ENCODE results near the gene POMGNT1. TPM values are rescaled to one million over a fixed set of nuclear protein-coding genes. Genes with fewer than 3 reads are reported as not detected.
"Not testable (repeated sequence)": the region's sequence is repeated elsewhere in the genome, so short reads cannot be mapped to it uniquely, and the experiment has no call there.

POMGNT1 gene
- polyA plus RNA-seq, 2 of the 4 experiments (the other 2 are of a cell fraction), result 33.1 to 33.5 TPM

GRCh38 chr1:46223472-46223943 is 25.3 kb upstream of the POMGNT1 start (continued):
- TF ChIP-seq REST (IDR thresholded peaks at IDR 0.05) (no peak), PHF8 (IDR thresholded peaks at IDR 0.05; ENCODE audit: borderline replicate concordance, low read depth) (no peak), ELK1 (IDR thresholded peaks at IDR 0.05; ENCODE audit: low read depth, low read length) (no peak), RAD21 (conservative IDR thresholded peaks at IDR 0.05 in 1 of 2, IDR thresholded peaks at IDR 0.05 in 1 of 2) (peak; percentile 73 to 78), HDAC2 (IDR thresholded peaks at IDR 0.05) (no peak), ZSCAN20 (CRISPR knock-in tag; IDR thresholded peaks at IDR 0.05) (no peak), USF2 (IDR thresholded peaks at IDR 0.05) (no peak), RFX5 (IDR thresholded peaks at IDR 0.05) (no peak), E2F6 (IDR thresholded peaks at IDR 0.05; ENCODE audit: borderline replicate concordance, low read depth) (no peak), NR3C1 (IDR thresholded peaks at IDR 0.05) (no peak), TFCP2L1 (CRISPR knock-in tag; IDR thresholded peaks at IDR 0.05) (no peak), ATOH8 (CRISPR knock-in tag; IDR thresholded peaks at IDR 0.05; ENCODE audit: low read depth) (no peak), MAX (IDR thresholded peaks at IDR 0.05) (no peak), MAZ (IDR thresholded peaks at IDR 0.05; ENCODE audit: borderline replicate concordance, low read depth, low read length) (no peak)

GRCh38 chr1:46223055-46223454 is 24.8 kb upstream of the POMGNT1 start:
- CTCF ChIA-PET, result interaction anchor here (0.6 to 3.1 kb wide), 30 partner anchors 8 to 817 kb away, joined by 3 to 39 read pairs (median 5); partner anchors contain the start of gene POMGNT1
- not testable (repeated sequence) for H3K4me1 ChIP-seq; H3K9me3 ChIP-seq; FAIRE-seq; H3K4me3 ChIP-seq; DNase-seq (ENCODE audit: low read depth in 1 of 2, low spot score in 1 of 2)
- ATAC-seq, result peak in 1 of 2 experiments; percentile 33; a peak in 3 of 6 replicates
- Histone ChIP-seq H3K27ac (peak overlapping the region in 1 of 2 experiments; percentile 56; a peak in 2 of 6 replicates), H3K4me2 (peak overlapping the region; percentile 38; the same call in 1 of the 3 replicates)
- 54% methylated on average over 10 of the region's 11 CpGs for WGBS (ENCODE audit: missing lambda C conversion rate)
- POLR2A ChIA-PET, result interaction anchor here (1.1 to 1.5 kb wide), 3 partner anchors 25 to 701 kb away, joined by 3 to 6 read pairs (median 4); partner anchors contain the start of genes POMGNT1 and PRDX1

GRCh38 chr1:46221749-46222148 is 23.5 kb upstream of the POMGNT1 start:
- H3K9me3 ChIP-seq, result no peaks in the 10 kb centered on the region
- CTCF ChIA-PET, result interaction anchor here (0.6 to 2.7 kb wide), 7 partner anchors 13 to 582 kb away, joined by 3 to 8 read pairs (median 4); no protein-coding TSS in a partner anchor
- no peaks in the 10 kb centered on the region for H3K4me1 ChIP-seq
- no peak overlapping the region for H3K4me2 ChIP-seq
- FAIRE-seq (no peak), DNase-seq (ENCODE audit: low read depth in 1 of 2, low spot score in 1 of 2) (no peak), ATAC-seq (no peak)
- WGBS (ENCODE audit: missing lambda C conversion rate), result no CpG with 5 or more reads among the region's 4 CpGs
- H3K4me3 ChIP-seq, result no peak overlapping the region
- POLR2A ChIA-PET, result no interaction called here
- no peak overlapping the region for H3K27ac ChIP-seq
- TF ChIP-seq E2F6 (IDR thresholded peaks at IDR 0.05; ENCODE audit: borderline replicate concordance, low read depth) (no peak), MAX (IDR thresholded peaks at IDR 0.05) (no peak), CHD2 (IDR thresholded peaks at IDR 0.05; ENCODE audit: low read length, partially characterized antibody) (no peak), ZFP36 (IDR thresholded peaks at IDR 0.05; ENCODE audit: borderline replicate concordance, partially characterized antibody) (no peak), ZC3H11A (IDR thresholded peaks at IDR 0.05) (no peak), FOSL2 (IDR thresholded peaks at IDR 0.05) (no peak), FOSL2 (CRISPR knock-in tag; IDR thresholded peaks at IDR 0.05) (no peak), RARB (CRISPR knock-in tag; IDR thresholded peaks at IDR 0.05) (no peak), JUNB (IDR thresholded peaks at IDR 0.05) (no peak), NFE2L2 (conservative IDR thresholded peaks at IDR 0.05; ENCODE audit: low read length) (no peak), GATA3 (IDR thresholded peaks at IDR 0.05; ENCODE audit: borderline replicate concordance) (no peak), CTCF (IDR thresholded peaks at IDR 0.05) (no peak)
